HFFc6 (cell line): ENCODE data around the gene CST11. TPM values are rescaled to one million over a fixed set of nuclear protein-coding genes. Genes with fewer than 3 reads are reported as not detected.

ENCODE experiments used
- DNase-seq: peaks from one replicate; pipeline ENCODE4 v3.0.0-alpha.2; 2018
- H3K27ac Mint-ChIP-seq: 2 replicates; pipeline ENCODE4 v1.8.0; 2020; ENCODE audit warnings: mild to moderate bottlenecking, mixed read lengths
- H3K27me3 Mint-ChIP-seq: 2 replicates; pipeline ENCODE4 v1.8.0; 2021; ENCODE audit warnings: mild to moderate bottlenecking, moderate library complexity, mixed read lengths; ENCODE audit not compliant: insufficient read depth
- H3K36me3 Mint-ChIP-seq: 2 replicates; pipeline ENCODE4 v1.8.0; 2021; ENCODE audit warnings: low read depth, mixed read lengths
- H3K4me1 Mint-ChIP-seq: 2 replicates; pipeline ENCODE4 v1.8.0; 2020; ENCODE audit warnings: low read depth, mixed read lengths
- H3K4me3 Mint-ChIP-seq: 2 replicates; pipeline ENCODE4 v1.8.0; 2020; ENCODE audit warnings: mild to moderate bottlenecking, moderate library complexity, mixed read lengths
- H3K9me3 Mint-ChIP-seq: 2 replicates; pipeline ENCODE4 v1.8.0; 2020; ENCODE audit warnings: mild to moderate bottlenecking, mixed read lengths
- total RNA-seq, 6 experiments: library from RNA; stranded (reverse); fragmentation: NEBNext Ultra II Directional; extraction: Animal tissue kit (Norgen Biotek cat#: 25700); gene quantifications; 2 replicates in 1 of 6; 3 replicates in 5 of 6; pipeline ENCODE4 v1.2.3, GENCODE V29; 2021
- TF ChIP-seq, protein P1 (sequence below): fragments of 200-600 bp; sonication (generic); IDR thresholded peaks from 2 replicates; pipeline ENCODE4 v1.5.0; 2021; ENCODE audit warnings: antibody characterized with exemption, mild to moderate bottlenecking

The CST11 gene
- total RNA-seq, 6 experiments from 2014 or later: not detected

GRCh38 chr20:23414526-23415188, 38.0 kb downstream of the CST11 start:
- H3K27ac Mint-ChIP-seq: no peak overlapping the region
- TF ChIP-seq, protein P1, sequence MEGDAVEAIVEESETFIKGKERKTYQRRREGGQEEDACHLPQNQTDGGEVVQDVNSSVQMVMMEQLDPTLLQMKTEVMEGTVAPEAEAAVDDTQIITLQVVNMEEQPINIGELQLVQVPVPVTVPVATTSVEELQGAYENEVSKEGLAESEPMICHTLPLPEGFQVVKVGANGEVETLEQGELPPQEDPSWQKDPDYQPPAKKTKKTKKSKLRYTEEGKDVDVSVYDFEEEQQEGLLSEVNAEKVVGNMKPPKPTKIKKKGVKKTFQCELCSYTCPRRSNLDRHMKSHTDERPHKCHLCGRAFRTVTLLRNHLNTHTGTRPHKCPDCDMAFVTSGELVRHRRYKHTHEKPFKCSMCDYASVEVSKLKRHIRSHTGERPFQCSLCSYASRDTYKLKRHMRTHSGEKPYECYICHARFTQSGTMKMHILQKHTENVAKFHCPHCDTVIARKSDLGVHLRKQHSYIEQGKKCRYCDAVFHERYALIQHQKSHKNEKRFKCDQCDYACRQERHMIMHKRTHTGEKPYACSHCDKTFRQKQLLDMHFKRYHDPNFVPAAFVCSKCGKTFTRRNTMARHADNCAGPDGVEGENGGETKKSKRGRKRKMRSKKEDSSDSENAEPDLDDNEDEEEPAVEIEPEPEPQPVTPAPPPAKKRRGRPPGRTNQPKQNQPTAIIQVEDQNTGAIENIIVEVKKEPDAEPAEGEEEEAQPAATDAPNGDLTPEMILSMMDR: no peak
- no peak overlapping the region for H3K4me3 Mint-ChIP-seq
- no peaks in the 10 kb centered on the region for H3K27me3 Mint-ChIP-seq
- DNase-seq: no peak
- peaks cover 58% of the 10 kb centered on the region for H3K4me1 Mint-ChIP-seq
- H3K36me3 Mint-ChIP-seq: no peaks in the 10 kb centered on the region
- H3K9me3 Mint-ChIP-seq: no peaks in the 10 kb centered on the region

- Mint-ChIP-seq H3K27me3 (no peaks in the 10 kb centered on the region), H3K36me3 (no peaks in the 10 kb centered on the region), H3K27ac (no peak overlapping the region), H3K9me3 (no peaks in the 10 kb centered on the region), H3K4me3 (no peak overlapping the region), H3K4me1 (peaks cover 51% of the 10 kb centered on the region)
- DNase-seq: no peak
- TF ChIP-seq, protein P1: no peak
These were observed 38.7 kb downstream of the CST11 start for GRCh38 chr20:23413862-23414422.

GRCh38 chr20:23412026-23412425, 40.6 kb downstream of the CST11 start:
- TF ChIP-seq, protein P1: no peak
- Mint-ChIP-seq H3K4me3 (no peak overlapping the region), H3K36me3 (no peaks in the 10 kb centered on the region), H3K9me3 (no peaks in the 10 kb centered on the region), H3K27me3 (no peaks in the 10 kb centered on the region), H3K27ac (peak overlapping the region; percentile 19; the same call in 1 of the 2 replicates), H3K4me1 (peaks cover 59% of the 10 kb centered on the region)
- no peak for DNase-seq

GRCh38 chr20:23410916-23411695, 41.6 kb downstream of the CST11 start:
- DNase-seq: no peak

DNA sequence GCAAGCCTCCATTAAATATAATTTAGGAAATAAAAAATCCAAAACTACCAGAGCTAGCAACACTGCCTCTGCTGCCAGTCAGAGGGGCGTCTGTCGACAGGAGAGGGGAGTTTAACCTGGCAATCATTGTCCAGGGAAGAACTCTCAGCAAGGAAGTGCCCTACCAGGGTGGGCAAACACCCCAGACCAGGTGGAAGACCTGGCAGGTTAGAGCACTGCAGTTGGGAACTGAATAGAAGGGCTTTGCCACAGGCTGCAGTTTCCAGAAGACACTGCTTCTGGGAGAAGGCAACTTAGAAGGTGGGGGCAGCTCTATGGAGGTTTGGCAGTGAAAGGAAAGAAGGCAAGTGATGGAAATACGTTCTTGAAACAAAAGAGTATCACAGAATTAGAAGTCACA, 42.9 kb downstream of the CST11 start:
- no peaks in the 10 kb centered on the region for H3K27me3 Mint-ChIP-seq
- TF ChIP-seq, protein P1: no peak
- H3K36me3 Mint-ChIP-seq: peaks cover 3% of the 10 kb centered on the region; the same call in 1 of the 2 replicates
- H3K27ac Mint-ChIP-seq: no peak overlapping the region; the same call in 1 of the 2 replicates
- peaks cover 49% of the 10 kb centered on the region for H3K4me1 Mint-ChIP-seq
- no peak overlapping the region for H3K4me3 Mint-ChIP-seq
- no peaks in the 10 kb centered on the region for H3K9me3 Mint-ChIP-seq
- DNase-seq: no peak

More at GRCh38 chr20:23410916-23411695, 41.6 kb downstream of the CST11 start:
- Mint-ChIP-seq H3K36me3 (no peaks in the 10 kb centered on the region), H3K27me3 (no peaks in the 10 kb centered on the region), H3K27ac (peak overlapping the region; percentile 57), H3K9me3 (no peaks in the 10 kb centered on the region), H3K4me3 (no peak overlapping the region), H3K4me1 (peaks cover 56% of the 10 kb centered on the region)
- TF ChIP-seq, protein P1: no peak
